HG03460 (cell line): ENCODE measurements around the gene RAB42.
"Not testable (repeated sequence)": the region's sequence is repeated elsewhere in the genome, so short reads cannot be mapped to it uniquely, and the experiment has no call there.

Experiments used
- ATAC-seq: cut with Tn5 transposase; IDR thresholded peaks from one replicate; pipeline ENCODE4 v1.9.1; 2021; ENCODE audit not compliant: unreplicated experiment

Gene RAB42

GRCh38 chr1:28591708-28592320, at the start of gene RAB42:
RAB42 (plus strand) TSS chr1:28592265; CDS start chr1:28592512, 247 bp downstream.
- peak; percentile 31 for ATAC-seq

DNA sequence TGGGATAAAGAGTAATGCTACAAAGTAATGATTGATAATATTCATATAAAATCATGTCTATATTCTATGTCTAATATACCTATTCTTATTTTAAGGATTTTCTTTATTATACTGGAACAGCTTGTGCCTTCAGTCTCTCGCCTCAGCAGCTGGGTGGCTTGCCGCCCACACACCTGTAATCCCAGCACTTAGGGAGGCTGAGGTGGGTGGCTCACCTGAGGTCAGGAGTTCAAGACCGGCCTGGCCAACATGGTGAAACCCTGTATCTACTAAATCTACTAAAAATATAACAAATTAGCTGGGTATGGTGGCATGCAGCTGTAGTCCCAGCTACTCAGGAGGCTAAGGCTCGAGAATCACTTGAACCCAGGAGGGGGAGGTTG, 46.8 kb upstream of the RAB42 start:
- ATAC-seq = no peak

DNA sequence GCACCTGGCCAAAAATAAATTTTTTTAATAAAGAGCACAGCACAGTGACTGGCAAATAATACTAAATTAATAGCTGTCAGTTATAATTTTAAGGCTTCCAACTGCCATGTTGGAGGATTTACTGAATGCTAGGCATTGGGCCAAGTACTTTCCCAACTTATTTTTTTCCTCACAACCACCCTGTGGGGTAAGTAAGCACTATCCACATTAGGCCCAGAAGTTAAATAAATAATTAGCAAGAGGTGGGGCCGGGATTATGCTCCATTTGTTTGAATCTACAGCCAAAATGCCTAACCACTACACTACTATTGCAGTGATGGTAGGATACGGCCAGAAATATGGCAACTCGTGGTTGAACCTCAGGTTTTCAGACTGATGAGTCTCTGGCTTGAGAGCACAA, 43.7 kb upstream of the RAB42 start:
- ATAC-seq = no peak

DNA sequence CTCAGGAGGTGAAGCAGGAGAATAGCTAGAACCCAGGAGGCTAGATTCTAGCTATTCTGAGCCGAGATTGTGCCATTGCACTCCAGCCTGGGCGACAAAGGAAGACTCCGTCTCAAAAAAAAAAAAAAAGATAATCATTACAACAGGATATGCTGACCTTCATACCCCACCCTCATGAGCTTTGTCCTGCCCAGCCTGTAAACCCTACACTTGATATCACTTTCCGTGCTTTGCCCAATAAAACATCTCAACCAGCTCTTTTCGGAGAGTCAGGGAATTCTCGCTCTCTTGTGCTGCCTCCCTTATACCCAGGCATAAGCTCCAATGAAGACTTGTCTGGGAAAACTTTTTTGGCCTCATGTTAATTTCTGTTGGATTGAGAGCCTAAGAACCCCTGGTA, 40.7 kb upstream of the RAB42 start:
- no peak for ATAC-seq

DNA sequence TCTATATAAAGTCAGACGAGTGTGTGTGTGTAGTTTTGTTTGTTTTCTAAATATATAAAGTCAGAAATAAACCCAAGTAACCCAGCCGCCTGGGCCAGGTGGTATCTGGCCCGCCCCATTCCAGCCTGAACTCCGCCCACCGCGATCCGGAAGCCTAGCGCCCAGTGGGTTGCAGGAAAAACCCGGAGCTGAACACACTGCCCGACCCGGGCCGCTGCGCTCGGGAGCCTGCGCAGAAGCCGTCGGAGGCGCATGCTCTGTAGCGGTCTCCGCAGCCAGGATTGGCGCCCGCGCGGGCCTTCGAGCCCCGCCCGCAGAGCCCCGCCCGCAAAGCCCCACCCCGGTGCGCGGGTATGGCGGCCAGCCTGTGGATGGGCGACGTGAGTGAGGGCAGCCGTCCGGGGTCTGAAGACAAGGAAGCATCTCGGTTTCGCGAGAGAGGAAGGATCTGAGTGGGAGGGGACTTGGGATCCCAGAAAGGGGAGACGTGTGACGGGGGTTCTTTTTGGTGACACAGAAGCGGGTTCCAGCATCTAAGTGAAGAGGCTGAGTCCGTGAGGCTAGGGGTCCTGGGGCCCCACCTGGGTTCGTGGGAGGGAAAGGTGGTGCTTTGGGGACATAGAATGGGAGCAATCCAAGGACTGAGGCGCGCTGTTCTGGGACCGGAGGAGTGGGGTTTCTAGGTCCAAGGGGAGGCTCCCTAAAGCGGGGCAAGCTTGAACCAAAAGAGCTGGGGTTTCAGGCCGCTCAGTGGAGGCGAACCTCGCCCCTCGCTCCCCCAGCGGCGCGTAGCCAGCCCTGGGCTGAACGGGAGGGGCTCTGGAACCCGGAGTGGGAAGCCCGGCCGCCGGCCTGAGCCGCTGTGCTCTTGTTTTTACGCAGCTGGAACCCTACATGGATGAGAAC, 39.1 kb upstream of the RAB42 start, which contains the start of gene TRNAU1AP:
TSS of gene TRNAU1AP (plus strand) at position 328 of the 906 bp plus-strand sequence. CDS start at position 354, 26 bp downstream.
- peak; percentile 91 for ATAC-seq

GRCh38 chr1:28560886-28561285, 31.2 kb upstream of the RAB42 start:
- no peak for ATAC-seq

DNA sequence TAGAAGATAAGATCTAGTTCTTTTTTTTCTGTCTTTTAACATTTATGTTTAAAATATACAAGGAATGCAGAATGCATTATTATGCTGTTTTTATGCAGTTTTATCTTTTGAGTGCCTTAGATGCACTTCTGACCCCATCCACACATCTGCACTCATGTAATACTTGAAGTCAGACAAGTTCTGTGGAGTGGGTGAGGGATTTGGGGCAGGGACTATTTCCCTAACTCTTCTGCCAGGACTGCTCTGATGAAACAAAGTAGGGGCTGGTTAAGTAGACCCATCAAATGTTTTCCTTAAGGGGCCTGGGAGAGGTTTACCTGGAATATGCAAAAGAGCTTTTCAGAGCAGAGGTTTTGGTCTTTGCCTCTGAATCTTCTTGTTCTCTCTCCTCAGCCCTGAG, 27.8 kb upstream of the RAB42 start:
- ATAC-seq = no peak

DNA sequence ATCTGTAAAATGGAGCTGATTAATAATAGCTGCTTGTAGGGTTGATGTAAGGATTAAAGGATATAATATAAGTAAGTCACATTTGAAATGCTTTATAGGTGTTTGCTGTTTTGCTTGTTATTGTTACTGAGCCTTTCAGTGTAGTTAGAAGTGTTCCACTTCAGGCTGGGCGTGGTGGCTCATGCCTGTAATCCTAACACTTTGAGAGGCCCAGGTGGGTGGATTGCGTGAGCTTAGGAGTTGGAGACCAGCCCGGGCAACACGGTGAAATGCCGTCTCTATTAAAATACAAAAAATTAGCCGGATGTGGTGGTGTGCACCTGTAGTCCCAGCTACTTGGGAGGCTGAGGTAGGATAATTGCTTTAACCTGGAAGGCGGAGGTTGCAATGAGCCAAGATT, 27.0 kb upstream of the RAB42 start:
- no peak for ATAC-seq

DNA sequence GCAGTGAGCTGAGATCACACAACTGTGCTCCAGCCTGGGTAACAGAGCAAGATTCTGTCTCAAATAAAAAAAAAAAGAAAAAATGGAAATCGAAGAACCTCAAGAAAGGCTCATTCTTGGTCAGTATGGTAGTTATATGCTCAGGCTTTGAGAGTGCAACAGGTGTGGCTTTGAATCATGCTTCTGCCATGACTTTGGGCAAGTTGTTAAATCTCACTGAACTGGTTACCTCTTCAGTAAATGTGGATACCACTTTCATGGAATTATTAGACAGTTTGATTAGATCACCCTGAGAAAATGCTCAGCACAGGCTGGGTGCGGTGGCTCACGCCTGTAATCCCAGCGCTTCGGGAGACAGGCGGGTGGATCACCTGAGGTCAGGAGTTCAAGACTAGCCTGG, 26.3 kb upstream of the RAB42 start:
- ATAC-seq = no peak

- no peak for ATAC-seq
Observed at GRCh38 chr1:28566931-28567330, 25.1 kb upstream of the RAB42 start.

GRCh38 chr1:28571911-28572310, 20.2 kb upstream of the RAB42 start:
- no peak for ATAC-seq

DNA sequence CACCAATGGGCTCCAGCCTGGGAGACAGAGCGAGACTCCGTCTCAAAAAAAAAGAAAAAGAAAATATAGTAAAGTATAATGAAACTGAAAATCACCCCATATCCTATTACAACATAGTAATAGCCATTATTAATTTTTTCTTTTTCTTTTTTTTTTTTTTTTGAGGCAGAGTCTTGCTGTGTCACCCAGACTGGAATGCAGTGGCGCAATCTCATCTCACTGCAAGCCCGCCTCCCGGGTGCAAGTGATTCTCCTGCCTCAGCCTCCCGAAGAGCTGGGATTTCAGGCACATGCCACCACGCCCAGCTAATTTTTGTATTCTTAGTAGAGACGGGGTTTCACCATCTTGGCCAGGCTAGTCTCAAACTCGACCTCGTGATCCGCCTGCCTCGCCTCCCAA, 19.2 kb upstream of the RAB42 start:
- ATAC-seq = not testable (repeated sequence)

DNA sequence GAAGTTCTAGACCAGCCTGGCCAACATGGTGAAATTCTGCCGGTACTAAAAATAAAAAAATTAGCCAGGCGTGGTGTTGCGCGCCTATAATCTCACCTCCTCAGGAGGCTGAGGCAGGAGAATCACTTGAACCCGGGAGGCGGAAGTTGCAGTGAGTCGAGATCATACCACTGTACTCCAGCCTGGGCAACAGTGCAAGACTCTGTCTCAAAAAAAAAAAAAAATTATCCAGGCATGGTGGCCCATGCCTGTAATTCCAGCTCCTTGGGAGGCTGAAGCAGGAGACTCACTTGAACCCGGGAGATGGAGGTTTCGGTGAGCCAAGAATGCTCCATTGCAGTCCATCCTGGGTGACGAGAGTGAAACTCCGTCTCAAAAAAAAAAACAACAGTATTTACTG, 18.5 kb upstream of the RAB42 start:
- no peak for ATAC-seq

DNA sequence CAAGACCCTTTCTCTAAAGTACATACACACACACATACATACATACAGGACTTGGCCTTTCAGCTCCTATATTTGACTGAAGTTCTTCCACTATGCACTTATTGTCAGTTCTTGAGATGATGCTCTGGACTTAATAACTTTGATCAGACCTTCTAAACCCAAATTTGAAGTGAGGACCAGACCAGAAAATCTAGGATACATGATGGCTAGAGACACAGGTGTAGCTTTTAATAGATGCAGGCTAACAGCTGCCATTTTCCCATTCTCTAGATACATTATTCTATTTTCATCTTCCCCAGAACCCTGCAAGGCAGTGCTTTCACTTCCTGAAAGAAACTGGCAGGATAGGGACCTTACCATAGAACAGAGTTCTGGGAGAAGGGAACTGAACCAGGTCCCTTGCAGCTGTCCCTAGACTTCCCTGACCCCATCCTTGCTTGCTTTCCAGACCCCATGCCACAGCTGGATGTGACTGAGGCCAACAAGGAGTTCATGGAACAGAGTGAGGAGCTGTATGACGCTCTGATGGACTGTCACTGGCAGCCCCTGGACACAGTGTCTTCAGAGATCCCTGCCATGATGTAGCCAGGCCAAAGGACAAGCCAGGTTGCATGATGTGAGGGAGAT, 14.9 kb upstream of the RAB42 start:
- no peak for ATAC-seq

GRCh38 chr1:28577738-28578536, 14.1 kb upstream of the RAB42 start:
- no peak for ATAC-seq

- no peak for ATAC-seq
Observed at GRCh38 chr1:28578696-28579218, 13.3 kb upstream of the RAB42 start.

GRCh38 chr1:28579401-28579800, 12.7 kb upstream of the RAB42 start:
- no peak for ATAC-seq

DNA sequence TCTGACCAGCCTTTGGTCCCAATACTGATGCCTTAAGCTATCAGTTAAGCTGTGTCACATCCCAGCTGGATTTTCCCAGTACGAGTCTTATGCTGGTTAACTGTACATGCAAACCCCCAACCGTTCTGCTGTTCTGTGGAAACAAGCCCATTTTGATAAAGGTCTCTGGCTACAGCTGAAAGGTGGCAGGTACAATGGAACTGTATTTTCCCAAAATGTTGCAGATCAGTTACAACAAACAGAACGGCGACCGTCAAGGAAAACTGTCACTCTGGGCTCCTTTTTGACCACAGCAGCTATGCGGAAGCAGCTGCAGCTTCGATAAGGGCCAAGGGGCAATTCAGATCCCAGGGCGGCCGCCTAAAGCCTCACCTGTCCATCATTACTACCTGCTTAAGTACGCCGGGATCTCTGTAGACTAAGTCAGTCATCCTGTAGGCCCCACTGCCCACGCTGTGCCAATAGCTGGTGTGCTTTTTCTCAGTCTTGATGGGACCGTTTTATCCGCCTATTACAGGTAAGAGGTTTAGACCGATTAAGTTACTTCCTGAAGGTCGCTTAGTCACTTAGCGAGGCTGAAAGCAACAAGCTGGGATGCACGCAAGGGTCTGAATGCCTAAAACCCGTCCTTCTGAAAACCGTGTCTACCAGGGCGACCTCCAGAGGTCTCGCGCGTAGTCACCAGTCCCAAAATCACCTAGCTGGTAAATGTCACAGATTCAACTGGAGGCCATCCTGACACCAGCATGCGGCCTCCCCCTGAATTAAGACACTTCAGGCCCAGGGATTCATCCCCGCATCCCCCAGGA, 11.1 kb upstream of the RAB42 start:
- peak; percentile 22 for ATAC-seq

DNA sequence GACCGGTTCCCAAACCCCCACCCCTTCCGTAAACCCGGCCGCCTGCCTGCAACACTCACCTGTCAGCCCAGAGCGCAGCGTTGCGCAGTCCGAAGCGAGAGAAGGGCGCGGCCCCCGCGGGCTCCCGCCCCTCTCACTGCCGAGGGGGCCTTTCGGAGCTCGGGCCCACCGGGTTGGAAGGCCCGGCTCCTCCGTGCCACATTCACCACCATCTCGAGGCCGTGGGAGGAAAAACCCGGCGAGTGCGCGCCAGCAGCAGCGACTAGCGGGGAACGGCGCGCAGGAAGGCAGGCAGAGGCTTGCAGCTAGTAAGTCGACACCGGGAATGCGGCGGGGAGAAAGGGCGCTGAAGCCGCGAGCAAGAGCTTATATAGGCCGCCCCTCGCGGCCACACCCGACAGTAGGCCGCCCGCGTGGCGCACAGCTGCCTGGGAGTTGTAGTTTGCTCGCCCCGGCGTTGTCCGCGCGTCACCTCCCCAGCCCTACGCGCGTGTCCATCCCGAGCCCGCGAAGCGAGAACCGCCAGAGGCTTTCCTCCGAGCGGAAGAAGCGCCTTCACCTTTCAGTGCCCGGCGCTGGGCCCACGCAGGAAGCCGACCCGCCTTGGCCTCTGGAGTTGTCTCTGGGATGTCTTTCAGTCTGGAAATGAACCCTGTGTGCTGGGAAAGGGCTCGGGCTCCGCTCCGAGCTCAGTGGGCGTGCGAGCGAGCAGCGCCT, 10.4 kb upstream of the RAB42 start:
- ATAC-seq = peak; percentile 78
